HepG2 (cell line): ENCODE measurements around the gene LZTR1. TPM values are rescaled to one million over a fixed set of nuclear protein-coding genes. Genes with fewer than 3 reads are reported as not detected.

Experiments used
- ETV5 ChIP-seq: IDR thresholded peaks from 2 replicates; pipeline ENCODE4 v1.6.1; 2018; ENCODE audit warnings: missing biosample characterization, missing genetic modification reagents, inconsistent platforms, borderline replicate concordance
- HHEX ChIP-seq: IDR thresholded peaks from 2 replicates; pipeline ENCODE4 v1.6.1; 2016; ENCODE audit warnings: control low read depth
- KLF11 ChIP-seq: IDR thresholded peaks from 2 replicates; pipeline ENCODE4 v1.6.1; 2016; ENCODE audit warnings: missing compliant biosample characterization
- KMT2B ChIP-seq: IDR thresholded peaks from 2 replicates; pipeline ENCODE4 v1.6.1; 2016; ENCODE audit warnings: missing genetic modification reagents, missing compliant biosample characterization
- PAWR ChIP-seq: sonication (generic); formaldehyde crosslinking; IDR thresholded peaks from 2 replicates; pipeline ENCODE4 v1.4.0; 2020; ENCODE audit warnings: missing genetic modification reagents, mild to moderate bottlenecking, borderline replicate concordance
- POGZ ChIP-seq: sonication (generic); formaldehyde crosslinking; IDR thresholded peaks from 2 replicates; pipeline ENCODE4 v1.4.0; 2020; ENCODE audit warnings: mild to moderate bottlenecking, missing genetic modification reagents
- POLR2AphosphoS2 ChIP-seq: IDR thresholded peaks from 2 replicates; pipeline ENCODE4 v1.6.1; 2011; ENCODE audit warnings: low read depth, low read length, improper control_type of control experiment
- RBM39 ChIP-seq: fragments of 200-400 bp; formaldehyde crosslinking; IDR thresholded peaks from one replicate; pipeline ENCODE4 v1.6.1; 2018; ENCODE audit warnings: antibody characterized with exemption, mild to moderate bottlenecking, low read depth, low read length; ENCODE audit not compliant: poor library complexity, severe bottlenecking
- SNAPC2 ChIP-seq: sonication (generic); formaldehyde crosslinking; IDR thresholded peaks from 2 replicates; pipeline ENCODE4 v1.8.1; 2022; ENCODE audit warnings: mild to moderate bottlenecking, missing genetic modification reagents
- SOX6 ChIP-seq, 2 experiments: fragments of 450-650 bp in 1 of 2; sonication (generic) in 1 of 2; formaldehyde crosslinking in 1 of 2; IDR thresholded peaks; 2 replicates each; pipeline versions ENCODE4 v1.4.0 to v1.6.1; 2017 to 2020; ENCODE audit warnings: antibody characterized with exemption in 1 of 2, mild to moderate bottlenecking in 1 of 2, missing genetic modification reagents in 1 of 2
- TGIF2 ChIP-seq: IDR thresholded peaks from 2 replicates; pipeline ENCODE4 v1.6.1; 2016; ENCODE audit warnings: control low read depth, missing compliant biosample characterization
- XRCC5 ChIP-seq: fragments of 200-400 bp; formaldehyde crosslinking; optimal IDR thresholded peaks from 2 replicates; pipeline ENCODE3; 2017; ENCODE audit warnings: mild to moderate bottlenecking, low read length
- ZBED4 ChIP-seq: sonication (generic); formaldehyde crosslinking; IDR thresholded peaks from 2 replicates; pipeline ENCODE4 v1.4.0; 2020; ENCODE audit warnings: missing genetic modification reagents, borderline replicate concordance
- ZNF30 ChIP-seq: sonication (generic); formaldehyde crosslinking; IDR thresholded peaks from 2 replicates; pipeline ENCODE4 v1.5.0; 2020; ENCODE audit warnings: mild to moderate bottlenecking, missing genetic modification reagents
- ZNF605 ChIP-seq: sonication (generic); formaldehyde crosslinking; IDR thresholded peaks from 2 replicates; pipeline ENCODE4 v1.8.0; 2022; ENCODE audit warnings: mild to moderate bottlenecking, missing genetic modification reagents
- ZNF720 ChIP-seq: sonication (generic); formaldehyde crosslinking; IDR thresholded peaks from 2 replicates; pipeline ENCODE4 v1.4.0; 2020; ENCODE audit warnings: missing genetic modification reagents
- polyA plus RNA-seq, 8 experiments: library from polyadenylated mRNA; depleted of rRNA in 3 of 8; stranded (reverse) in 7 of 8; unstranded in 1 of 8; fragments of >200 nt; fragmentation: Illumina TruSeq in 4 of 8; extraction: Trizol in 4 of 8; gene quantifications; 2 replicates each; pipeline versions ENCODE4 v1.2.1 to v1.2.3, GENCODE V29; 2011 to 2016; ENCODE audit warnings: low read depth in 4 of 8, missing spikeins in 1 of 8, mixed read lengths in 1 of 8; ENCODE audit not compliant: insufficient read depth in 1 of 8
- total RNA-seq, 5 experiments: library from RNA; depleted of rRNA; stranded (reverse); fragments of >200 nt; fragmentation: Illumina TruSeq; extraction: Trizol; gene quantifications; 2 replicates each; pipeline ENCODE4 v1.2.3, GENCODE V29; 2016; ENCODE audit warnings: low read depth in 1 of 5
- TF ChIP-seq, protein P1 (sequence below): sonication (generic); formaldehyde crosslinking; IDR thresholded peaks from 2 replicates; pipeline ENCODE4 v1.4.0; 2020; ENCODE audit warnings: missing genetic modification reagents, mild to moderate bottlenecking, borderline replicate concordance
- TF ChIP-seq, protein P2 (sequence below): sonication (generic); formaldehyde crosslinking; IDR thresholded peaks from 2 replicates; pipeline ENCODE4 v1.5.0; 2020; ENCODE audit warnings: missing genetic modification reagents
- TF ChIP-seq, protein P3 (sequence below): IDR thresholded peaks from 2 replicates; pipeline ENCODE4 v1.6.1; 2016

Gene LZTR1
- total and polyA plus RNA-seq, 2 of the 13 experiments (the other 11 are each of a cell fraction or from before 2014, with no cell fraction given) = 21.8 to 22.4 TPM

GRCh38 chr22:21009638-21010425 is 27.7 kb downstream of the LZTR1 start (continued):
- TF ChIP-seq TGIF2 (CRISPR knock-in tag) (peak; percentile 95), ZNF720 (CRISPR knock-in tag) (no peak), ZBED4 (peak; percentile 78), POGZ (CRISPR knock-in tag) (no peak), RBM39 (no peak), POLR2AphosphoS2 (no peak), PAWR (CRISPR knock-in tag) (no peak), ETV5 (peak; percentile 50; the same call in 1 of the 2 replicates), HHEX (no peak), SOX6 (IDR thresholded peaks at IDR 0.05) (no peak), SOX6 (CRISPR knock-in tag; IDR thresholded peaks at IDR 0.05) (no peak), ZNF605 (peak; percentile 53; the same call in 1 of the 2 replicates), SNAPC2 (no peak), XRCC5 (peak; percentile 51), KLF11 (CRISPR knock-in tag) (peak; percentile 97), KMT2B (peak; percentile 62), ZNF30 (CRISPR knock-in tag) (0 out of 2 replicates have a peak, but pooled peaks have one; percentile 56)
- TF ChIP-seq, protein P1, sequence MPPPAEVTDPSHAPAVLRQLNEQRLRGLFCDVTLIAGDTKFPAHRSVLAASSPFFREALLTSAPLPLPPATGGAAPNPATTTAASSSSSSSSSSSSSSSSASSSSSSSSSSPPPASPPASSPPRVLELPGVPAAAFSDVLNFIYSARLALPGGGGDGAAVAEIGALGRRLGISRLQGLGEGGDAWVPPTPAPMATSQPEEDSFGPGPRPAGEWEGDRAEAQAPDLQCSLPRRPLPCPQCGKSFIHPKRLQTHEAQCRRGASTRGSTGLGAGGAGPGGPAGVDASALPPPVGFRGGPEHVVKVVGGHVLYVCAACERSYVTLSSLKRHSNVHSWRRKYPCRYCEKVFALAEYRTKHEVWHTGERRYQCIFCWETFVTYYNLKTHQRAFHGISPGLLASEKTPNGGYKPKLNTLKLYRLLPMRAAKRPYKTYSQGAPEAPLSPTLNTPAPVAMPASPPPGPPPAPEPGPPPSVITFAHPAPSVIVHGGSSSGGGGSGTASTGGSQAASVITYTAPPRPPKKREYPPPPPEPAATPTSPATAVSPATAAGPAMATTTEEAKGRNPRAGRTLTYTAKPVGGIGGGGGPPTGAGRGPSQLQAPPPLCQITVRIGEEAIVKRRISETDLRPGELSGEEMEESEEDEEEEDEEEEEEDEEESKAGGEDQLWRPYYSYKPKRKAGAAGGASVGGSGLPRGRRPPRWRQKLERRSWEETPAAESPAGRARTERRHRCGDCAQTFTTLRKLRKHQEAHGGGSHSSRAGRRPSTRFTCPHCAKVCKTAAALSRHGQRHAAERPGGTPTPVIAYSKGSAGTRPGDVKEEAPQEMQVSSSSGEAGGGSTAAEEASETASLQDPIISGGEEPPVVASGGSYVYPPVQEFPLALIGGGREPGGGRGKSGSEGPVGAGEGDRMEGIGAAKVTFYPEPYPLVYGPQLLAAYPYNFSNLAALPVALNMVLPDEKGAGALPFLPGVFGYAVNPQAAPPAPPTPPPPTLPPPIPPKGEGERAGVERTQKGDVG (CRISPR knock-in tag) = no peak
- TF ChIP-seq, protein P2, sequence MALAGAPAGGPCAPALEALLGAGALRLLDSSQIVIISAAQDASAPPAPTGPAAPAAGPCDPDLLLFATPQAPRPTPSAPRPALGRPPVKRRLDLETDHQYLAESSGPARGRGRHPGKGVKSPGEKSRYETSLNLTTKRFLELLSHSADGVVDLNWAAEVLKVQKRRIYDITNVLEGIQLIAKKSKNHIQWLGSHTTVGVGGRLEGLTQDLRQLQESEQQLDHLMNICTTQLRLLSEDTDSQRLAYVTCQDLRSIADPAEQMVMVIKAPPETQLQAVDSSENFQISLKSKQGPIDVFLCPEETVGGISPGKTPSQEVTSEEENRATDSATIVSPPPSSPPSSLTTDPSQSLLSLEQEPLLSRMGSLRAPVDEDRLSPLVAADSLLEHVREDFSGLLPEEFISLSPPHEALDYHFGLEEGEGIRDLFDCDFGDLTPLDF = no peak
- TF ChIP-seq, protein P3, sequence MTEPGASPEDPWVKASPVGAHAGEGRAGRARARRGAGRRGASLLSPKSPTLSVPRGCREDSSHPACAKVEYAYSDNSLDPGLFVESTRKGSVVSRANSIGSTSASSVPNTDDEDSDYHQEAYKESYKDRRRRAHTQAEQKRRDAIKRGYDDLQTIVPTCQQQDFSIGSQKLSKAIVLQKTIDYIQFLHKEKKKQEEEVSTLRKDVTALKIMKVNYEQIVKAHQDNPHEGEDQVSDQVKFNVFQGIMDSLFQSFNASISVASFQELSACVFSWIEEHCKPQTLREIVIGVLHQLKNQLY (CRISPR knock-in tag) = 0 out of 2 replicates have a peak, but pooled peaks have one; percentile 39
